Spleen (tissue), 7 donors: ENCODE data around the gene WDR5B.

ENCODE experiments used
- POLR2A ChIP-seq, 3 donors: fragments of 450-650 bp; IDR thresholded peaks; one replicate each; pipeline ENCODE4 v1.5.1; 2017; ENCODE audit warnings: antibody characterized with exemption in 3 of 3, mild to moderate bottlenecking in 1 of 3
- POLR2AphosphoS5 ChIP-seq, 3 donors: sonication (generic); formaldehyde crosslinking; IDR thresholded peaks; one replicate each; pipeline ENCODE4 v1.5.1; 2017; ENCODE audit warnings: antibody characterized with exemption in 3 of 3
- TF ChIP-seq, protein P1 (sequence below), 11 experiments: fragments of 200-600 bp in 7 of 11; fragments of 450-650 bp in 4 of 11; sonication (generic) in 4 of 11; IDR thresholded peaks in 8 of 11; conservative IDR thresholded peaks in 3 of 11; 1 replicate in 7 of 11; 2 replicates in 4 of 11; pipeline versions ENCODE4 v1.4.0 to v1.8.0; 2016 to 2021; ENCODE audit warnings: antibody characterized with exemption in 11 of 11, inconsistent platforms in 4 of 11, mild to moderate bottlenecking in 1 of 11
- donor health status: DM: no; HTN: no; CAD: no; lungs with moderate emphysema.
- donor health status: DM: no; HTN: no; CAD: no.
- donor health status: DM: no; HTN: no; CAD: no.

DNA sequence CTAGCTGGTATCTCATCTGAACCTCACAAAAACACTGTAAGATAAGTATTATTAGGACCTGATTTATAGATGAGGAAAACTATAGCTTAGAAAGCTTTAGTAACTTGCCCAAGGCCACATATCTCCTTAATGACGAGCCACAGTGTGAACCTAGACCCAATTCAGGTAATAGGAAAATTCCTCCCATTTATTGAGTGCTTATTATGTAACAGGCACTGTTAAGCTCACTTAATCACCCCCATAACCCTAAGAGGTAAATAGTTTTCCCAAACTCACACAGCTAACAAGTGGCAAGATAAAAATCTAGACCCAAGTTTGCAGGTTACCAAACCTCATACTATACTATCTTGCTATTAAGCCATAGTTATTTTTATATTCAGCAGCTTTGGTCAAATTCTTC lies 7.9 kb downstream of the WDR5B start:
- TF ChIP-seq, protein P1, sequence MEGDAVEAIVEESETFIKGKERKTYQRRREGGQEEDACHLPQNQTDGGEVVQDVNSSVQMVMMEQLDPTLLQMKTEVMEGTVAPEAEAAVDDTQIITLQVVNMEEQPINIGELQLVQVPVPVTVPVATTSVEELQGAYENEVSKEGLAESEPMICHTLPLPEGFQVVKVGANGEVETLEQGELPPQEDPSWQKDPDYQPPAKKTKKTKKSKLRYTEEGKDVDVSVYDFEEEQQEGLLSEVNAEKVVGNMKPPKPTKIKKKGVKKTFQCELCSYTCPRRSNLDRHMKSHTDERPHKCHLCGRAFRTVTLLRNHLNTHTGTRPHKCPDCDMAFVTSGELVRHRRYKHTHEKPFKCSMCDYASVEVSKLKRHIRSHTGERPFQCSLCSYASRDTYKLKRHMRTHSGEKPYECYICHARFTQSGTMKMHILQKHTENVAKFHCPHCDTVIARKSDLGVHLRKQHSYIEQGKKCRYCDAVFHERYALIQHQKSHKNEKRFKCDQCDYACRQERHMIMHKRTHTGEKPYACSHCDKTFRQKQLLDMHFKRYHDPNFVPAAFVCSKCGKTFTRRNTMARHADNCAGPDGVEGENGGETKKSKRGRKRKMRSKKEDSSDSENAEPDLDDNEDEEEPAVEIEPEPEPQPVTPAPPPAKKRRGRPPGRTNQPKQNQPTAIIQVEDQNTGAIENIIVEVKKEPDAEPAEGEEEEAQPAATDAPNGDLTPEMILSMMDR (IDR thresholded peaks at IDR 0.05 in 8 of 11, conservative IDR thresholded peaks at IDR 0.05 in 3 of 11) = no peak
- TF ChIP-seq POLR2AphosphoS5 (IDR thresholded peaks at IDR 0.05) (no peak), POLR2A (IDR thresholded peaks at IDR 0.05) (no peak)
